Immature natural killer cell (primary cell): Measurements from ENCODE around the gene LAMP2. TPM values are rescaled to one million over a fixed set of nuclear protein-coding genes. Genes with fewer than 3 reads are reported as not detected.
"Not testable (repeated sequence)": the region's sequence is repeated elsewhere in the genome, so short reads cannot be mapped to it uniquely, and the experiment has no call there.

Source experiments
- DNase-seq, 3 donors: peaks; one replicate each; pipeline ENCODE4 v3.0.0; 2022; ENCODE audit warnings: mixed read lengths in 1 of 3
- H3K27ac Mint-ChIP-seq, 6 donors: one replicate each; pipeline ENCODE4 v1.8.0; 2020; ENCODE audit warnings: mixed read lengths in 6 of 6, mild to moderate bottlenecking in 5 of 6, inconsistent platforms in 4 of 6, moderate library complexity in 3 of 6
- H3K27me3 Mint-ChIP-seq, 3 donors: one replicate each; pipeline ENCODE4 v1.8.0; 2020 to 2021; ENCODE audit warnings: low read depth in 3 of 3, mild to moderate bottlenecking in 3 of 3, mixed read lengths in 3 of 3, moderate library complexity in 3 of 3, inconsistent platforms in 1 of 3
- H3K36me3 Mint-ChIP-seq, 3 donors: one replicate each; pipeline ENCODE4 v1.8.0; 2020; ENCODE audit warnings: mixed read lengths in 3 of 3, inconsistent platforms in 2 of 3, mild to moderate bottlenecking in 2 of 3
- H3K4me1 Mint-ChIP-seq, 2 donors: one replicate each; pipeline ENCODE4 v1.8.0; 2020; ENCODE audit warnings: inconsistent platforms in 2 of 2, mild to moderate bottlenecking in 2 of 2, mixed read lengths in 2 of 2, moderate library complexity in 1 of 2
- H3K4me3 Mint-ChIP-seq, 5 donors: one replicate each; pipeline ENCODE4 v1.8.0; 2020; ENCODE audit warnings: mild to moderate bottlenecking in 5 of 5, mixed read lengths in 5 of 5, inconsistent platforms in 3 of 5, moderate library complexity in 3 of 5
- H3K9me3 Mint-ChIP-seq, 6 donors: one replicate each; pipeline ENCODE4 v1.8.0; 2020; ENCODE audit warnings: mild to moderate bottlenecking in 6 of 6, mixed read lengths in 6 of 6, inconsistent platforms in 4 of 6, moderate library complexity in 3 of 6
- polyA plus RNA-seq, 3 donors: library from polyadenylated mRNA; unstranded; fragments of 300-500 nt; fragmentation: Illumina TruSeq; gene quantifications; one replicate each; pipeline ENCODE4 v1.2.3, GENCODE V29; 2021

The LAMP2 gene
- polyA plus RNA-seq, 3 donors from 2014 or later = 102 to 191 (median 113) TPM

DNA sequence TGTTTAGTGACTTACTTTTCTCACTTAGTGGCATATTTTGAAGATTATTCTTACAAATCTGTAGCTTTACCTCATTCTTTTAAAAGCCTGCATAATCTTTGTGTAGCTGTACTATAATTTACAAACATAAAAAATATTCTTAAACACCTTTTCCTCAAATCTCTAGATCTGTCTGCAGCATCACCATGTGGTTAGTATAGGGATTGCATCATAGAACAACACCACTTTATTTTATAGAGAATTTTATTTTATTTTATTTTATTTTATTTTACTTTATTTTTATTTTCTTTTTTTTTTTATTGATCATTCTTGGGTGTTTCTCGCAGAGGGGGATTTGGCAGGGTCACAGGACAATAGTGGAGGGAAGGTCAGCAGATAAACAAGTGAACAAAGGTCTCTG lies 6.4 kb upstream of the LAMP2 start:
- not testable (repeated sequence) for H3K4me3 Mint-ChIP-seq, H3K9me3 Mint-ChIP-seq, H3K27ac Mint-ChIP-seq, H3K36me3 Mint-ChIP-seq, H3K27me3 Mint-ChIP-seq, H3K4me1 Mint-ChIP-seq
- peak in 1 of 3 donors; percentile 28 for DNase-seq

DNA sequence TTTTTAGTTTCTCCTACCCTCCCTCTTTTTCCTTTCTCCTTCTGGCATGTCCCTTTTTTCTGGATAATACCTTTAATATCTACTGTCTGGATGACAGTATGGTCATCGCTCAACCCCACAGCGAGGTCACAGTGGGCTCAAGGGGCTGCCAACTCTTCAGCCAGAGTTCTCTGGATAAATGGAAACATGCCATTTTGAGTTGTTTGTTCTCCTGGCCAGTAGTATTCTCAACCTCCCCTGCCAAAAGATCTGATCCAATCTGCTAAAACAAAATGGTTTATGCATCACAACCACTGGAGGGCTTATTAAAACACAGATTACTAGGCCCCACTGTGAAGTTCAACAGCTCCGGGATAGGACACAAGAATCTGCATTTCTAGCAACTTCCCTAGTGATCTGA lies 5.0 kb upstream of the LAMP2 start:
- DNase-seq = no peak
- Mint-ChIP-seq H3K36me3 (no peaks in the 10 kb centered on the region), H3K27ac (no peak overlapping the region), H3K4me3 (no peak overlapping the region), H3K27me3 (peaks cover 2 to 9% (median 7%) of the 10 kb centered on the region in 3 donors), H3K9me3 (no peaks in the 10 kb centered on the region), H3K4me1 (peaks cover 0 to 4% of the 10 kb centered on the region in 2 donors)

DNA sequence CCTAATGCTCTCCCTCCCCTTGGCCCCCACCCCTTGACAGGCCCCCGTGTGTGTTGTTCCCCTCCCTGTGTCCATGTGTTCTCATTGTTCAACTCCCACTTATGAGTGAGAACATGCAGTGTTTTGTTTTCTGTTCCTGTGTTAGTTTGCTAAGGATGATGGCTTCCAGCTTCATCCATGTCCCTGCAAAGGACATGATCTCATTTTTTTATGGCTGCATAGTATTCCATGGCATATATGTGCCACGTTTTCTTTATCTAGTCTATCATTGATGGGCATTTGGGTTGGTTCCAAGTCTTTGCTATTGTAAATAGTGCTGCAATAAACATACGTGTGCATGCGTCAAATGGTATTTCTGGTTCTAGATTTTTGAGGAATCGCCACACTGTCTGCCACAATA lies 561 bp upstream of the LAMP2 start:
- not testable (repeated sequence) for H3K36me3 Mint-ChIP-seq

DNA sequence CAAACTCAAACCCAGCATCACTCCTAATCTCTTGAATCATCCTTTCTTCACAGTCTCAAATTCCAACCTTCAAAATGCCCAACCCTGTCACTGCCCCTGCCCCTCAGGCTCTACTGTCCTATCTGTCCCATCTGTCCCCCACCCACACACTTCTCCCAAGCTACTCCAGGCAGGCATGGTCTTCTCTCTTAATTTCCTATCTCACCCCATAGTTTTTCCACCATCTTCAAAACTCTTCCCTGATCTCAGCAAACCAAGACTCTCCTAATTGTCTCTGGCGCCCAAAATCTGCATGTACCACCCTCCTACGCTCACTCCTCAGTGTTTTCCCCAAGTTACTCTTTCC lies 644 bp downstream of the LAMP2 start:
- H3K27ac Mint-ChIP-seq = peak overlapping the region; percentile 76 to 95 (median 90)
- no peak for DNase-seq
- H3K4me3 Mint-ChIP-seq = peak overlapping the region; percentile 80 to 96 (median 92)
- H3K36me3 Mint-ChIP-seq = no peaks in the 10 kb centered on the region
- peaks cover 28 to 48% of the 10 kb centered on the region in 2 donors for H3K4me1 Mint-ChIP-seq
- no peaks in the 10 kb centered on the region for H3K9me3 Mint-ChIP-seq
- H3K27me3 Mint-ChIP-seq = peaks cover 4 to 11% (median 5%) of the 10 kb centered on the region in 3 donors

More for the DNA sequence above, 561 bp upstream of the LAMP2 start:
- not testable (repeated sequence) for DNase-seq, H3K27me3 Mint-ChIP-seq, H3K9me3 Mint-ChIP-seq
- peak overlapping the region; percentile 75 to 94 (median 80) for H3K4me3 Mint-ChIP-seq
- H3K27ac Mint-ChIP-seq = peak overlapping the region in 4 of 6 donors; percentile 71 to 90 (median 78)
- peaks cover 26 to 37% of the 10 kb centered on the region in 2 donors for H3K4me1 Mint-ChIP-seq

DNA sequence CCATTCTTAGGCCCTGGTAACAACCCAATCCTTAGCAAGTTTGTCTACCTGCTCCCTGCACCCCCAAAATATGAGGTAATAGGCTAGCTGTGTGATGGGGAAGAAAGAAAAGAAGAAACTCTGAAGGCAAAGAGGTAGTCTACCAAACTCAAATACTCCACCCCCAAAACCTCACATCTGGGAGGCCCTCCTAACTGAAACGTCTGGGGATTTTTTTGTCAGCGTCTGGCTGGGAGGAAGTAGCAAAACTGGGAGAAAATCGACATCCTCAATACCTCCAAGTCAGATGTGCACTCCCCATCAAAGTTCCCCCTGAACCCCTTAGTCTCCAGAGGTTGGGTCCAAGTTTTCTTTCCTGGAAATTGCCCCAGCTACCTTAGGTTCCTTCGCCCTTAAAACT lies 1.0 kb downstream of the LAMP2 start:
- Mint-ChIP-seq H3K27ac (peak overlapping the region; percentile 76 to 95 (median 90)), H3K4me3 (peak overlapping the region; percentile 80 to 96 (median 92)), H3K4me1 (peaks cover 28 to 48% of the 10 kb centered on the region in 2 donors), H3K36me3 (no peaks in the 10 kb centered on the region), H3K27me3 (peaks cover 4 to 11% (median 5%) of the 10 kb centered on the region in 3 donors), H3K9me3 (no peaks in the 10 kb centered on the region)
- no peak for DNase-seq

DNA sequence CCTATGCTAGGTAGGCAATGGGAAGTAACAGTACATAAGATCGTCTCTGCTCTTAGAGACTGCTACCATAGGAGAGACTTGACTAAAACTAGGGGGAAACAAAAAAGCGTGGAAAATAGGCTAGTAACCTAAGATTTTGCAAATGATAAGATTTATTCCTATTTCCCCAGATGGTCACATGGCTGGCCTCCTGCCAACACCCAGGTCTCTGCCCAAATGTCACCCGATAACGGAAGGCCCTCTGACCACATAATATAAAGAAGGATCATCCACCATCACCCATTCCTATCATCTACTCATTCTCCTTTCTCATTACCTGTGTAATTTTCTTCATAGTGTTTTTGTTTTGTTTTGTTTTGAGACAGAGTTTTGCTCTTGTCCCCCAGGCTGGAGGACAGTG lies 4.7 kb downstream of the LAMP2 start:
- peaks cover 3 to 13% (median 5%) of the 10 kb centered on the region in 3 donors for H3K27me3 Mint-ChIP-seq
- peaks cover 33 to 54% of the 10 kb centered on the region in 2 donors for H3K4me1 Mint-ChIP-seq
- H3K27ac Mint-ChIP-seq = no peak overlapping the region
- no peak for DNase-seq
- no peaks in the 10 kb centered on the region for H3K36me3 Mint-ChIP-seq
- H3K4me3 Mint-ChIP-seq = no peak overlapping the region
- H3K9me3 Mint-ChIP-seq = no peaks in the 10 kb centered on the region

DNA sequence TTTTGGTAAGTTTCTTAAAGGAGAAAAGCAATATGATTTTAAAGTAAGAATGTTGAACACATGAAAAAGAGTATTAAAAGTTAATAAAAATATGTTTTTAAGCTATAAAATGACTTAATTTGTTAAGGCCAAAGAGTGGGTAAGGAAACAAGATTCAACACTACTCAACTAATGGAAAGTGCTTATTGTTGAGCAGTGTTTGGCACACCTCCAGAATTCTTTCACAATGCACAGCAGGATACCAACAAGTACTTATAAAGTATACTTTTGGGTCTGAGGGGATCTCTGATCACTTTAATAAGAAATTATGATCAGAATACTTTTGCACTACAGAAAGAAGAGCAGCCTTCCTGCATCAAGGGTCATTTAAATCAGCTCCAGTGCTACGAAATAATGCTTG lies 5.9 kb downstream of the LAMP2 start:
- Mint-ChIP-seq H3K36me3 (no peaks in the 10 kb centered on the region), H3K4me1 (peaks cover 34 to 58% of the 10 kb centered on the region in 2 donors), H3K9me3 (no peaks in the 10 kb centered on the region), H3K27me3 (peaks cover 0 to 9% (median 3%) of the 10 kb centered on the region in 3 donors), H3K27ac (no peak overlapping the region), H3K4me3 (no peak overlapping the region)
- DNase-seq = no peak

DNA sequence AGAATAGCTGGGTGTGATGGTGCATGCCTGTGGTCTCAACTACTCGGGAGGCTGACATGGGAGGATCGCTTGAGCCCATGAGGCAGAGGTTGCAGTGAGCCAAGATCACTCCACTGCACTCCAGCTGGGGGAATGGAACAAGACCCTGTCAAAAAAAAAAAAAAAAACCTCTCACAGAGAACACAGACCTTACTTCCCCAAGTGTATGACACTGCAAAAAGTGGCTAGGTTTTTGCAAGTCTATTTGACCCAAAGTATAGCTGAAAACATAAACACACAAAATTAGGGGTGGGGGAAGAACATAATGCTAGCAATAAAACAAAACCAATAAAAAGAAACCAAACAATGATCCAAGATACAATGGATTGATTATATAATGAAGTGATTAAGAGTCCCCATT lies 6.7 kb downstream of the LAMP2 start:
- DNase-seq = no peak
- Mint-ChIP-seq H3K9me3 (no peaks in the 10 kb centered on the region), H3K27me3 (peaks cover 0 to 9% (median 3%) of the 10 kb centered on the region in 3 donors), H3K36me3 (no peaks in the 10 kb centered on the region), H3K4me1 (peaks cover 38 to 58% of the 10 kb centered on the region in 2 donors), H3K4me3 (no peak overlapping the region), H3K27ac (no peak overlapping the region)

DNA sequence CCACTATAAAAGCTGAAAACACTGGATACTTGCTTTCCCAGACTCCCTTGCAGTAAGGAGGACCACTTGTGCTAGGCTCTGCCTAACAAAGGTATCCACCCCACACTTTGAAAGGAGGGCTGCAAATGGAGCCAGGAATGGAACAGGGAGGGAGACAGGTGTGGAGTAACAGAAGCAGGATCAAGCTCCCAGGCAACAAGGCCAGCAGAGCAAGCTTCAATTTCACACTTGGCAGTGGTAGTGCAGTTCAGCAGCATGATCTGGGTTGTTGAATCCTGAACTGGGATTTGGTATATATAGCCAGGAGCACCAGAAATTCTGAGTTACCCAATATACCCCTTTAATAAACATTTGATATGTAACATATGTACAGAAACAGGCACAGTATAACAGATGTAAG lies 9.8 kb downstream of the LAMP2 start:
- H3K36me3 Mint-ChIP-seq = no peaks in the 10 kb centered on the region
- H3K4me1 Mint-ChIP-seq = peaks cover 33 to 43% of the 10 kb centered on the region in 2 donors
- H3K9me3 Mint-ChIP-seq = no peaks in the 10 kb centered on the region
- DNase-seq = no peak
- peaks cover 2 to 3% (median 2%) of the 10 kb centered on the region in 3 donors for H3K27me3 Mint-ChIP-seq
- peak overlapping the region in 1 of 5 donors; percentile 4 for H3K4me3 Mint-ChIP-seq
- H3K27ac Mint-ChIP-seq = peak overlapping the region in 3 of 6 donors; percentile 45 to 73 (median 60)

DNA sequence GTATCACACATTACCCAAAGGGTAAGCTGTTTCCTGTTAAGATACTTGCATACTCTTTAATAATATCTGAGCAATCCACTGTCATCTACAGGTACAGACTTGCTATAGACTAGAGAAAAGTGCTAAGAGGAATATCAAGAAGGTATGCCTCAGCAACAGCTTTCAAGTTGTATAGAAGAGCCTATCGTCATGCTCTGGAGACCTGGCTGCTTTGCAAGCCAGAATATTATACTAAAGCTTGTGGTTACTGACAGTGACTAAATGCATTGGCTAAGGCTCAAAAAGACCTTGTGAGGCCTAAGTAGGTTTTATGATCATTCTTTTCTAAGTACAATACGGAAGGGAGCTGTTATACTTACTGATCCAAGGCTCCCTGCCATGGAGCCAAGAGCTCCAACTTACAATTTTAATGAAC lies 11.3 kb downstream of the LAMP2 start:
- Mint-ChIP-seq H3K9me3 (peaks cover 0 to 3% (median 0%) of the 10 kb centered on the region in 6 donors), H3K4me1 (peaks cover 32 to 39% of the 10 kb centered on the region in 2 donors), H3K4me3 (peak overlapping the region in 4 of 5 donors; percentile 7 to 72 (median 68)), H3K27me3 (peaks cover 1 to 3% (median 2%) of the 10 kb centered on the region in 3 donors), H3K36me3 (peaks cover 0 to 3% (median 0%) of the 10 kb centered on the region in 3 donors), H3K27ac (peak overlapping the region in 3 of 6 donors; percentile 18 to 73 (median 60))
- DNase-seq = no peak

DNA sequence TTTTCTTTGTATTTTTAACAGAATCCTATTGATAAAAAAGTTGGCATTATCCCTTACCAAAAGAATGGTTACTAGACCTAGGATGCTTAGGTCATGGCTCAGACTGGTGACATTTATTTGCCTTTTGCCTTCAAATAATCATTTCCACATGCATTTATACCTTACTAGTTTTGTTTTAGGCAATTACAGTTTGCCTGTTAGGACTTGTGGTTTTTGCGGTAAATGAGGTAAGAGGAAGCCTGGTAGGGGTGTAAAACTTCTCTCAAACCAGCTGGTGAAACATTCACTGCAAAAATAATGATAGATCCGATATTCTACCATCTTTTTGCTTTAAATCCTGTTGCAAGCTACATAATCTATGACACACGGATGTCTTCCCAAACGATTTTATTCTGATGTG lies 12.1 kb downstream of the LAMP2 start:
- Mint-ChIP-seq H3K27ac (peak overlapping the region in 4 of 6 donors; percentile 32 to 82 (median 39)), H3K27me3 (peaks cover 1 to 3% (median 2%) of the 10 kb centered on the region in 3 donors), H3K36me3 (peaks cover 0 to 3% (median 0%) of the 10 kb centered on the region in 3 donors), H3K4me1 (peaks cover 30 to 39% of the 10 kb centered on the region in 2 donors), H3K4me3 (peak overlapping the region; percentile 36 to 72 (median 68)), H3K9me3 (peaks cover 0 to 3% (median 0%) of the 10 kb centered on the region in 6 donors)
- peak in 2 of 3 donors; percentile 19 to 23 for DNase-seq

DNA sequence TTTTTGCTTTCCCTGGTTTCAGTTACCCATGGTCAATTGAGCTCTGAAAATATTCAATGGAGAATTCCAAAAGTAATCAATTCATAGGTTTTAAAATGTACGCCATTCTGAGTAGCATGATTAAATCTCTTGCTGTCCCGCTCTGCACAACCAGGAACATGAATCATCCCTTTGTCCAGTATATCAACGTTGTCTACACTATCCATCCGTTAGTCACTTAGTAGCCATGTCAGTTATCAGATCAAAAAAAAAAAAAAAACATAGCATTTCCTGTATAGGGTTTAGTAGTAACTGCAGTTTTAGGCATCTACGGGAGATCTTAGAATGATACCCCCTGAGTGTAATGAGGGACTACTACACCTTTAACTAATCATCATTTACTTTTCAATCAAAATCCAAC lies 15.1 kb downstream of the LAMP2 start:
- no peak overlapping the region for H3K27ac Mint-ChIP-seq
- no peak overlapping the region for H3K4me3 Mint-ChIP-seq
- no peak for DNase-seq
- peaks cover 0 to 3% (median 2%) of the 10 kb centered on the region in 3 donors for H3K27me3 Mint-ChIP-seq
- H3K9me3 Mint-ChIP-seq = peaks cover 0 to 3% (median 0%) of the 10 kb centered on the region in 6 donors
- peaks cover 0 to 3% (median 0%) of the 10 kb centered on the region in 3 donors for H3K36me3 Mint-ChIP-seq
- peaks cover 22 to 29% of the 10 kb centered on the region in 2 donors for H3K4me1 Mint-ChIP-seq

DNA sequence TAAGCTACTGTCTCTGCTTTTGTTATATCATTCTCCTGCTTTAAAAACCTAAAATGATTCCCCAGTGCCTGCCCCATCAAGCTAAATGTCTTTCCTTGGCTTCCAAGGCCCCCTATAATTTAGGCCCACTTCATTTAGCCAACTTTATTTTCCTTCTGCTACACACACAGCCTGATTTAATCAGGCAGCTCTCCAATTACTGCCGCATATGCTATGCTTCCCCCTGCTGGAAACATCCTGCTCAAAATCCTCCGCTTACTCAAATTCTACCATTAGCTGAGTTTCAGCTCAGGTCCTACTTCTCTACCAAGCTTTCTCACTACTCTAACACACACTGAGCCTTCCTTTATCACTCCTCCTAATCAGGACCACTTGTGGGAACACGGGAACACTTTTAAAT lies 17.0 kb downstream of the LAMP2 start:
- DNase-seq = no peak
- H3K4me3 Mint-ChIP-seq = no peak overlapping the region
- peaks cover 4 to 10% of the 10 kb centered on the region in 2 donors for H3K4me1 Mint-ChIP-seq

DNA sequence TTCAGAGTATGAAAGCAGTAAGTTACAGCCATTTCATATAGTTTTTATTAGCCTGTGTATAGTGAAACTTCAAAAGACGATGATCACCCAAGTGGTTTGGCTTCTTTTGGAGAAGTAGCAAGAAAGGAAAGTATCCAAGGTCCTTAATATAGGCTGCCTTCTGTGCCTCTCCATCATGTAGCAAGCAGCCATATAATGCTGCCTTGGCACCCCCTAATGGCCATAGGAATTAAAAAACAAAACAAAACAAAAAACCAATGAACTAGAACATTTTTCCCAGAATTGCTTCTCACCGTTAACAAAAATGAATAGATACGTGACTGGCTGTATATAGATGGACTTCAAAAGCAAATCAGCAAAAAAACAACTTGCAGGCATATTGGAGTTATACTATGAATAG lies 18.9 kb downstream of the LAMP2 start:
- H3K27ac Mint-ChIP-seq = peak overlapping the region in 1 of 6 donors; percentile 67
- H3K36me3 Mint-ChIP-seq = peaks cover 0 to 5% (median 3%) of the 10 kb centered on the region in 3 donors
- H3K27me3 Mint-ChIP-seq = no peaks in the 10 kb centered on the region
- DNase-seq = no peak
- peaks cover 0 to 4% (median 0%) of the 10 kb centered on the region in 6 donors for H3K9me3 Mint-ChIP-seq
- peaks cover 0 to 5% of the 10 kb centered on the region in 2 donors for H3K4me1 Mint-ChIP-seq
- H3K4me3 Mint-ChIP-seq = no peak overlapping the region

More for the DNA sequence above, 17.0 kb downstream of the LAMP2 start:
- Mint-ChIP-seq H3K9me3 (peaks cover 0 to 3% (median 0%) of the 10 kb centered on the region in 6 donors), H3K27ac (peak overlapping the region in 2 of 6 donors; percentile 1 to 59), H3K27me3 (peaks cover 0 to 2% (median 0%) of the 10 kb centered on the region in 3 donors), H3K36me3 (peaks cover 0 to 3% (median 0%) of the 10 kb centered on the region in 3 donors)

DNA sequence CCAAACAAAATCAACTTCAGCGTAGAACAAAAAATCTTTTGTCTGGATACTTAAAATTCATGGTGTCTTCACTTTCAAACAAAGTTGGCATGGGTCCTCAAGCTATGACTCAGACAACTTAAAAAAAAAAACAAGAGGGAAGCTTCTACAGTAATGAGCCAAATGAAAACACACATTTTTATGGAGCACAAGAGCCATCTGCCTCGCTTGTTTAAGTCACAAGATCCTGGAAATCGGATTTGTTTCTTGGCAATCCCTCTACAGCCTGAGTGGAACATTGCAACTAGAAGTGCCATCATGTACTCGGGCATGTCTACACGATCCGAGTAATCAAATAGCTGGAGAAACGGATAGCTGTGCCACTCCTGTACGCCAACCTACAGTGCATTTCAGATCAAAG lies 22.6 kb downstream of the LAMP2 start:
- Mint-ChIP-seq H3K9me3 (peaks cover 0 to 2% (median 0%) of the 10 kb centered on the region in 6 donors), H3K4me3 (no peak overlapping the region), H3K4me1 (no peaks in the 10 kb centered on the region), H3K36me3 (peaks cover 4 to 5% (median 5%) of the 10 kb centered on the region in 3 donors), H3K27me3 (peaks cover 0 to 2% (median 0%) of the 10 kb centered on the region in 3 donors), H3K27ac (no peak overlapping the region)
- no peak for DNase-seq
